Dermis microvascular lymphatic vessel endothelial cell (primary cell): ENCODE data around the gene SERPINA3. TPM values are rescaled to one million over a fixed set of nuclear protein-coding genes. Genes with fewer than 3 reads are reported as not detected.
"Not testable (repeated sequence)": the region's sequence is repeated elsewhere in the genome, so short reads cannot be mapped to it uniquely, and the experiment has no call there.

Experiments used
- DNase-seq, 2 donors: peaks; one replicate each; pipeline versions ENCODE4 v3.0.0 to v3.0.0-alpha.2; 2010; ENCODE audit warnings: low read depth in 2 of 2
- total RNA-seq: library from RNA; depleted of rRNA; stranded (reverse); fragments of >200 nt; gene quantifications from 2 replicates; pipeline ENCODE4 v1.2.1, GENCODE V29; 2014

SERPINA3 gene
- total RNA-seq, 1 donor from 2014 or later: under 0.01 TPM

DNA sequence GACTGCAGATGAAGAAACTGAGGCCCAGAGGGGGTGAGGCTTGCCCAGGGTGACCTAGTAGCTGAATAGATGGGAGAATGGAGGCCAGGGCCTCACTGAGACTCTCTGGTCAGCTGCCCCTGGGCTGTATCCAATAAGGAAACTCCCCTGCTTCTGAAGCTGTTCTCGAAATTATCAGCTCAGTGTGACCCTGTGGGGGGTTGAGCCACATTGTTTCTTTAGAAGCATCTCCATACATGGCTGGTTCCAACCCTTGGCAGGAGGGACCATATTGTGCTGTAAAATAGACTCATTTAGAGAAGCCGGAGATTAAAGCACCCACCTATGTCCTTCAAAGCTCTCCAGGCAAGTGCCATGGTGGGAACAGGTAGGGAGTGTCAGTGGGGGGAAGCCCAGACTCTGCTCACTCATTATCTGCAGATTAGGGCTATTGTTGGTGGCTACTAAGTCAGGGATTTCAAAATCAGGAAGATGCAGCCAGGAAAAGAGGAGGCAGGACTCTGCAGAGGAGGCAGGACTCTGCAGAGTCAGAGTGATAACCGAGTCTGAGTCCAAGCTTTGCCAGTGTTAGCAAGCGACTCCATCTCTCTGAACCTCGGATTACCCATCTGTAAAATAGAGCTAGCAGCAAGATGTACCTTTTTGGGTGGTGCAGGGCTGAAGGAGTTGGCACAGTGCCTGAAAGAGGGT is 27.5 kb upstream of the SERPINA3 start:
- DNase-seq: no peak

DNA sequence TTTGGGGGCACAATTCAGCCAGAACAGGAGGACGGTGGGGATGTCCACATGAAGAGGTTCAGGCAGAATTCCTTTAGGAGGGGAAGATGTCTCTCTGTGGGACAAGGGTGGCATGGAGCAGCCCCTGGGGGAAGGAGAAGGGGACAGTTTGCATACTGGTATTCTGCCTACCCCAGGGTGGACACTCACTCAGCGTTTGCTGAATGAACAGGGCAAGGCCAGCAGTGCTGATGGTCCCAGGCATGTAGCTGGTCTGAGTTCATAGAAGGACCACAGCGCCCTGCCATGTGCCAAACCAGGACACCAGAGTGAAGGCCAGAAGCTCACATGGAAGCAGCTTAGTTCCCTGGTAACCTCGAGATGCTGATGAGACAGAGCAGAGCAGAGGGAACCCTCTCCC is 25.6 kb upstream of the SERPINA3 start:
- DNase-seq: no peak

GRCh38 chr14:94588311-94588710 is 23.9 kb upstream of the SERPINA3 start:
- DNase-seq: no peak

- no peak for DNase-seq
Observed at GRCh38 chr14:94591073-94591472, 21.1 kb upstream of the SERPINA3 start.

DNA sequence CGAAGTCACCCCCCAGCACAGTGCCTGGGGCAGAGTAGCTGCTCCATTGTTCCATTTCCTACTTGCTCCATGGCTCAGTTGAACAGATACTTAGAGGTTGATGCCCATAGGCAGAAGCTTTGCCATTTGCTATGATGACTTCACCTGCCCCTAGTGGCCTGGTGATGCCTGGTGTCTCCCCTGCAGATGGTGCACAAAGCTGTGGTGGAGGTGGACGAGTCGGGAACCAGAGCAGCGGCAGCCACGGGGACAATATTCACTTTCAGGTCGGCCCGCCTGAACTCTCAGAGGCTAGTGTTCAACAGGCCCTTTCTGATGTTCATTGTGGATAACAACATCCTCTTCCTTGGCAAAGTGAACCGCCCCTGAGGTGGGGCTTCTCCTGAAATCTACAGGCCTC is 20.3 kb upstream of the SERPINA3 start:
- DNase-seq: no peak

DNA sequence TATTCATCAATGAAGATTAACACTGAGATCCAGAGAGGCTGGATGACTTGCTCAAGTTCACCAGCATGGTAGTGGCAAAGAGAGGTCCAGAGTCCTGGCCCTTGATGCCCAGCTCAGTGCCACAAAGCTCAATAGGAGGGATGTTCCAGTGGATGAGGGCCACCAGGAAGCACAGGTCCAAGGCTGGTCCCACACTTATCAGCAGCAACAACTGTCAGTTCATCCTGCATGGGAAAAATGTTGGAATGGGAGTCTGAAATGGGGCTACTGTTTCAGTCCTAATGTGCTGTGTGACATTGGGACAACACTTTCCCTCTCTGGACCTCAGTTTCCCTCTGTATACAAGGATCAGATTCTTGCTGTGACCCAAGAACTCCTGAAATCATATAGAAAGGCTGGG is 19.7 kb upstream of the SERPINA3 start:
- no peak for DNase-seq

GRCh38 chr14:94593376-94593748 is 18.8 kb upstream of the SERPINA3 start:
- DNase-seq: no peak

GRCh38 chr14:94593749-94594431 is 18.3 kb upstream of the SERPINA3 start:
- no peak for DNase-seq

DNA sequence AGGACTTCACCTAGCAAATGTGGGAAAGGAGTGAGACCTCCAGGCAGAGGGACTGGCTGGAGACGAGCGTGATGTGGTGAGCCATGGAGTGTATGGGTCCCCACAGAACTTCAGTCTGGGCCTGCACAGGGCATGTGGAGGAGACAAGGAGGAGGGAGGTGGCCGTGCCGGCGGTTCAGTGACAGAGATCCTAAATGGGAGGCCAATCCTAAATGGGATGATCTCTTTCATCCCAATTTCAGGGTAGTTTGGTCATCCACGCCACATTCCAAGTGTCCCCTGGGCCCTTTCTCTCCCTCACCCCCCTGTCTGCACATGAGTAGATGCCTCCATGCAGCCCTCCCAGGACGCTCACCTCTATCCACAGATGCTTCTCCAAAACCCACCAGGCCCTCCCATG is 17.8 kb upstream of the SERPINA3 start:
- no peak for DNase-seq

- DNase-seq: no peak
Observed at GRCh38 chr14:94595912-94596311, 16.3 kb upstream of the SERPINA3 start.

DNA sequence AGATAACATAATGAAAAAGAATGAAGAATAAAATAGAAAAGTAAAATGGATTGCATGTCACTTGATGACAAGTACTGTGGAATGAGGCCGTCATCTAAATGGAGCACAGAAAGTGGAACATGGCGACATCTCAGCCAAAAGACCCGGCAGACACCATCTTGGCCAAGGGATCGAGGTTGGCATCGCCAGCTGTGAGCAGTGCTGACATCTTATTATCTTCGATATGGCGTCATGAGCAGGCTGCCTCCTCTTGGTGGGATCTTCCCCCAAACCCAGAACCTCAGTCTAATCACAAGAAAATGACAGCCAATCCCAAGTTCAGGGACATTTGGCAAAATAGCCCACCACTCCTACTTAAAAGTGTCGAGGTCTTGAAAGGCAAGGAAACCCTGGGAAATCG is 15.8 kb upstream of the SERPINA3 start:
- no peak for DNase-seq

DNA sequence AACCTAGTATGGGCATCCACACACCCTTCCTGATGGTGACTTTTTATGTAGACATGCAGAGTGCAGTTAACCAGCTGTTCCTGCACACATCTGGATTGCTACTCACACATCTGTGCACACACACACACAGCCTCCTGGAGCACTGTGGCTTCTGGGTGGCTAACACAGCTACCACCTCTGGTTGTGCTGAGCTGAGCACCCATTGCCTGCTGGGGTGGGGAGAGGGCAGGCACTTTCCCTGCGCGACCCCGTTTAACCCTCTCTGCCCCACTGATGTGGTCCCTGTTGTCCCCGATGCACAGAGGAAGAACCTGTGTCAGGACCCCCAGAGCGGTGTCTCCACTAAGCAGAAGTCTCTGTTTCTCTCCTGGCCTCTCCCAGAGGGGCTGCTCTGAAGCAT is 14.4 kb upstream of the SERPINA3 start:
- DNase-seq: no peak

- DNase-seq: no peak
Observed at GRCh38 chr14:94598506-94598815, 13.7 kb upstream of the SERPINA3 start.

- DNase-seq: peak in 1 of 2 donors; percentile 88
Observed at GRCh38 chr14:94598816-94599655, 13.2 kb upstream of the SERPINA3 start.

GRCh38 chr14:94599656-94600004 is 12.6 kb upstream of the SERPINA3 start:
- DNase-seq: peak in 1 of 2 donors; percentile 9

GRCh38 chr14:94600148-94600545 is 12.0 kb upstream of the SERPINA3 start:
- DNase-seq: no peak

DNA sequence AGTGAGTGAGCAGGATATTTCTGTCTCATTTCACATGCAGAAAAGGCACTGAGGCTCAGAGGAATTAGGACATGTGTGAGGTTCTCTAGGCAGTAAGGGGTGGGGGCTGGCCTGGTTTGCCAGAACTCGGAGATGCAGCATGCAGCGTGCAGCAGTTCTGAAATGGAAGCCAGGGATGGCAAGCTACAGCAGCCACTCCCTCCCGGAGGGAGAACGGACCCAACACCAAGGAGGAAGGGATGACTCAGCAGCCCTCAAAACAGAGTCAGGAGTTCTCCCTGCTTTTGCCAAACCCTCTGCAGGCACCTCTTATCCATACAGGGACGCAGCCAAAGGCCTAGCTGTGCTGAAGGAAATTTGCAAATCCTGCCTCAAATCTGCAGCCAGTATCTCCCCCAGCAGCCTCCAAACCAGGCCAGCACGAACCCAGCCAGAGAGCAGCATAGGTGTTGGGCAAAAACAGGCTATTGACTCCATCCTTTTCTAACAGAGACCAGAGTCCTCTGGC is 10.3 kb upstream of the SERPINA3 start:
- DNase-seq: peak in 1 of 2 donors; percentile 60

DNA sequence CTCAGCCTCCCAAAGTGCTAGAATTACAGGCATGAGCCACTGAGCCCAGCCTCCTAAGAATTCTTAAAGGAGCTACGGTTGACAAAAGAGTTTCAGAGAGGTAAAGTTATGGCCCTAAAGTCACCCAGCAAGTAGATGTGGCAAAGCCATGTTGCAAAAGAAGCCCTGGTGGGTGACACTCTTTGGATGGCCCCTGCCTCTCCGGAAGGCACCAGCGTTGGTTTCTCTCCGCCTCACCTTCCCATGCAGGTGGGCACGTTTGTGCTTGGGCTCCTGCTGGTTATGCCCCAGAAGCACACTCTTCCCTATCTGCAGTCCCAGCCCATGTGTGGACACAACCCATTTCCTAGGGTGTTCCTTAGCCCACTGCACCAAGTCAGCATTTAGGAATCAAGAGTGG is 9.5 kb upstream of the SERPINA3 start:
- DNase-seq: no peak

DNA sequence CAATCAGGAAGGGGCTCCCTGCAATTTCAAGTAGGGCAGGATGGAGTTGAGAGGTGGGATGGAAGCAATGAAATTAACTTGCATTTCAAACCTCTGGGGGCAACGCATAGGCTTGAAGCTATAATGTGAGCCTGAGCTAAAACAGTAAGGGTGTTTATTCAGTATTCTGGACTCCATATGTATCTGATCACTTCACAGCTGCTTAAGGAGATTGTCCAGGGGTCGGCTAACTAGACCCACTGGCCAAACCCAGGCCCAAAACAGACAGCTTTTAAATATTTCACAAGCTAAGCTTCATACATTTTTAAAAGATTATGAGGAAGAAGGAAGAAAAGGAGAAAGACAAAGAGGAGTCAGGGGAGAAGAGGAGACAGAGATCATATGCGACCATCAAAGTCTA is 6.8 kb upstream of the SERPINA3 start:
- DNase-seq: no peak

GRCh38 chr14:94608966-94609365 is 3.2 kb upstream of the SERPINA3 start:
- not testable (repeated sequence) for DNase-seq

DNA sequence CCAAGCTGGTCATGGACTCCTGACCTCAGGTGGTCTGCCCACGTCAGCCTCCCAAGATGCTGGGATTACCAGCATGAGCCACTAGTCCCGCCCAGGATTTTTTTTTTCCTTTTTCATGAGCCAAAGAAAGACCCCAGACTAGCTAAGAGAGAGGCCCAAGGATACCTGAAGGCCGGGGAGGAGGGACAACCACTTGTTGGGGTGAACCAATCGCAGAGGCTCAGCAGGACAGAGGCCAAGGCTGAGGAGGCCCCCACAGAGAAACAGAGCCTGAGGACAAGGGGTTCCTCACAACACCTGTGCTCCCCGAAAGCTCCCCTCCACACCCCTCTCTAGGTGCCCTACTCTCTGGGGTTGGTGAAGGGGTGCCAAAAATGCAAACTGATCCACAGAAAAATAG is 1.0 kb upstream of the SERPINA3 start:
- DNase-seq: no peak
